OCI-LY7 (cell line): ENCODE measurements around the gene SLC35G1. TPM values are rescaled to one million over a fixed set of nuclear protein-coding genes. Genes with fewer than 3 reads are reported as not detected.

Experiments
- BruUV-seq: library from RNA; stranded (reverse); fragments of 400-500 nt; replicated peaks from 2 replicates; lab custom pipeline; 2021; lab: Mats Ljungman, UMichigan
- CTCF ChIA-PET: fragments of 300-600 bp; sonication (Branson Sonifier 250); formaldehyde crosslinking; loops from one replicate; lab custom pipeline; 2022; ENCODE audit warnings: antibody characterized with exemption; ENCODE audit not compliant: unreplicated experiment; lab: Charles Lee
- POLR2A ChIA-PET: fragments of 300-600 bp; sonication (Branson Sonifier 250); formaldehyde crosslinking; loops from one replicate; lab custom pipeline; 2022; ENCODE audit warnings: antibody characterized with exemption; lab: Charles Lee
- DNase-seq: peaks from one replicate; pipeline ENCODE4 v3.0.0-alpha.2; 2015; ENCODE audit warnings: low spot score
- H2AFZ ChIP-seq: fragments of 200-600 bp; sonication (generic), shearing (Covaris generic); 2 replicates; pipeline ENCODE4 v1.6.1; 2014; ENCODE audit warnings: mild to moderate bottlenecking, antibody characterized with exemption, low read length, moderate library complexity
- H3K27ac ChIP-seq: fragments of 200-600 bp; sonication (generic); 2 replicates; pipeline ENCODE4 v1.5.1; 2014; ENCODE audit warnings: mixed run types, low read depth, mild to moderate bottlenecking, moderate library complexity, low read length, inconsistent platforms; ENCODE audit not compliant: poor library complexity, severe bottlenecking
- H3K36me3 ChIP-seq: fragments of 200-600 bp; sonication (generic); 2 replicates; pipeline ENCODE4 v1.6.1; 2014; ENCODE audit warnings: mild to moderate bottlenecking, antibody characterized with exemption, low read length, moderate library complexity, mixed read lengths; ENCODE audit not compliant: insufficient read depth
- H3K4me1 ChIP-seq: fragments of 200-600 bp; sonication (generic); 2 replicates; pipeline ENCODE4 v1.5.1; 2014; ENCODE audit warnings: mild to moderate bottlenecking, low read length; ENCODE audit not compliant: insufficient read depth, poor library complexity, severe bottlenecking
- H3K4me2 ChIP-seq: fragments of 200-600 bp; sonication (generic); 2 replicates; pipeline ENCODE4 v1.6.1; 2014; ENCODE audit warnings: mild to moderate bottlenecking, low read length
- H3K4me3 ChIP-seq: fragments of 200-600 bp; sonication (generic); 2 replicates; pipeline ENCODE4 v1.5.1; 2014; ENCODE audit warnings: mild to moderate bottlenecking, low read depth, low read length; ENCODE audit not compliant: poor library complexity, severe bottlenecking
- H3K79me2 ChIP-seq: fragments of 200-600 bp; sonication (generic); 2 replicates; pipeline ENCODE4 v1.6.1; 2016; ENCODE audit warnings: low read depth, mild to moderate bottlenecking, low read length, moderate library complexity, mixed read lengths; ENCODE audit not compliant: insufficient read depth
- H3K9me2 ChIP-seq: fragments of 200-600 bp; sonication (generic); 2 replicates; pipeline ENCODE4 v1.6.1; 2016; ENCODE audit warnings: mild to moderate bottlenecking, low read length, mixed read lengths; ENCODE audit not compliant: insufficient read depth
- H3K9me3 ChIP-seq: fragments of 200-600 bp; sonication (generic); 2 replicates; pipeline ENCODE4 v1.6.1; 2014; ENCODE audit warnings: mild to moderate bottlenecking, mixed run types, low read length, mixed read lengths
- H4K20me1 ChIP-seq: fragments of 200-600 bp; sonication (generic); 2 replicates; pipeline ENCODE4 v1.6.1; 2014; ENCODE audit warnings: mild to moderate bottlenecking, antibody characterized with exemption, low read length, moderate library complexity, mixed read lengths; ENCODE audit not compliant: insufficient read depth
- EZH2phosphoT487 ChIP-seq: fragments of 200-600 bp; sonication (generic); IDR thresholded peaks from 2 replicates; pipeline ENCODE4 v1.6.1; 2018; ENCODE audit warnings: low read depth, borderline replicate concordance, mild to moderate bottlenecking, mixed run types, antibody characterized with exemption, low read length, moderate library complexity, mixed read lengths
- intact Hi-C: fragments of 100-400 bp; cut with micrococcal nuclease; formaldehyde crosslinking; loops from one replicate; pipeline ENCODE4 v1.10.0; 2022; ENCODE audit not compliant: unreplicated experiment
- total RNA-seq, 2 experiments: library from RNA; depleted of rRNA in 1 of 2; stranded (reverse); fragments of >200 nt in 1 of 2; shearing (Covaris generic) in 1 of 2; gene quantifications; 2 replicates each; pipeline ENCODE4 v1.2.3, GENCODE V29; 2014 to 2022
- TF ChIP-seq, protein P1 (sequence below): fragments of 200-600 bp; sonication (generic); conservative IDR thresholded peaks from 2 replicates; pipeline ENCODE4 v1.5.1; 2014; ENCODE audit warnings: mild to moderate bottlenecking, antibody characterized with exemption, low read length, moderate library complexity, mixed read lengths

The SLC35G1 gene
- total RNA-seq, 2 experiments from 2014 or later = 5.9 to 6.0 TPM

- no peak for DNase-seq
- Histone ChIP-seq H2AFZ (no peak overlapping the region), H3K9me3 (no peaks in the 10 kb centered on the region), H3K4me2 (no peak overlapping the region), H3K79me2 (no peaks in the 10 kb centered on the region), H3K27ac (no peak overlapping the region), H3K4me1 (no peaks in the 10 kb centered on the region), H3K9me2 (no peaks in the 10 kb centered on the region), H4K20me1 (no peaks in the 10 kb centered on the region), H3K4me3 (no peak overlapping the region), H3K36me3 (no peaks in the 10 kb centered on the region)
- no TSS peak for BruUV-seq
- intact Hi-C loops = no loop called here
- ChIA-PET CTCF (no interaction called here), POLR2A (no interaction called here)
- no peak for TF ChIP-seq EZH2phosphoT487
- TF ChIP-seq, protein P1, sequence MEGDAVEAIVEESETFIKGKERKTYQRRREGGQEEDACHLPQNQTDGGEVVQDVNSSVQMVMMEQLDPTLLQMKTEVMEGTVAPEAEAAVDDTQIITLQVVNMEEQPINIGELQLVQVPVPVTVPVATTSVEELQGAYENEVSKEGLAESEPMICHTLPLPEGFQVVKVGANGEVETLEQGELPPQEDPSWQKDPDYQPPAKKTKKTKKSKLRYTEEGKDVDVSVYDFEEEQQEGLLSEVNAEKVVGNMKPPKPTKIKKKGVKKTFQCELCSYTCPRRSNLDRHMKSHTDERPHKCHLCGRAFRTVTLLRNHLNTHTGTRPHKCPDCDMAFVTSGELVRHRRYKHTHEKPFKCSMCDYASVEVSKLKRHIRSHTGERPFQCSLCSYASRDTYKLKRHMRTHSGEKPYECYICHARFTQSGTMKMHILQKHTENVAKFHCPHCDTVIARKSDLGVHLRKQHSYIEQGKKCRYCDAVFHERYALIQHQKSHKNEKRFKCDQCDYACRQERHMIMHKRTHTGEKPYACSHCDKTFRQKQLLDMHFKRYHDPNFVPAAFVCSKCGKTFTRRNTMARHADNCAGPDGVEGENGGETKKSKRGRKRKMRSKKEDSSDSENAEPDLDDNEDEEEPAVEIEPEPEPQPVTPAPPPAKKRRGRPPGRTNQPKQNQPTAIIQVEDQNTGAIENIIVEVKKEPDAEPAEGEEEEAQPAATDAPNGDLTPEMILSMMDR = no peak
Measured at GRCh38 chr10:93951905-93952304, 58.1 kb downstream of the SLC35G1 start.

Other genes starting within 250 kb of the SLC35G1 start
- 11.9 and 24.3 TPM in 2 replicates for gene FRA10AC1, start 191.4 kb upstream of the SLC35G1 start, total RNA-seq (2014; rRNA removed; shearing (Covaris generic))
- 26.9 and 30.2 TPM in 2 replicates for gene FRA10AC1, start 191.4 kb upstream of the SLC35G1 start, total RNA-seq (2022)
- gene LGI1, start 136.0 kb upstream of the SLC35G1 start, total RNA-seq (2014; rRNA removed; shearing (Covaris generic)) = 0.41 TPM in 1 of 2 replicates, not detected in the other
- not detected in 2 replicates for gene LGI1, start 136.0 kb upstream of the SLC35G1 start, total RNA-seq (2022)
- 0.03 and 0.06 TPM in 2 replicates for gene PLCE1, start 100.0 kb downstream of the SLC35G1 start, total RNA-seq (2014; rRNA removed; shearing (Covaris generic))
- not detected in 2 replicates for gene PLCE1, start 100.0 kb downstream of the SLC35G1 start, total RNA-seq (2022)